ENCODE measurements around the gene SHISAL2B. TPM values are rescaled to one million over a fixed set of nuclear protein-coding genes. Genes with fewer than 3 reads are reported as not detected.

Gene SHISAL2B
- total and polyA plus RNA-seq, 2 donors (not counting 3 experiments of a cell fraction or from before 2014, with no cell fraction given), result not detected

GRCh38 chr5:64671678-64672077, 18.6 kb upstream of the SHISAL2B start:
- Histone ChIP-seq H3K4me2 (ENCODE audit: insufficient read depth, low read length) (no peak overlapping the region), H4K20me1 (replicated peaks; ENCODE audit: control insufficient read depth, extremely low read depth, insufficient read depth, low read length) (no peaks in the 10 kb centered on the region), H3K79me2 (ENCODE audit: control insufficient read depth, insufficient read depth, low read length) (no peaks in the 10 kb centered on the region), H3K4me1 (ENCODE audit: control insufficient read depth, extremely low read depth, insufficient read depth, low read length) (no peaks in the 10 kb centered on the region), H3K36me3 (ENCODE audit: control insufficient read depth in 2 of 2, extremely low read depth in 1 of 2, insufficient read depth in 2 of 2, low read length in 2 of 2) (no peaks in the 10 kb centered on the region), H3K27ac (ENCODE audit: insufficient read depth, low read depth, low read length) (no peak overlapping the region), H3K27me3 (ENCODE audit: control insufficient read depth in 2 of 2, insufficient read depth in 2 of 2, low read length in 2 of 2) (peaks cover 12 to 14% of the 10 kb centered on the region in 2 experiments), H3K9me1 (replicated peaks; ENCODE audit: control insufficient read depth, extremely low read depth, insufficient read depth, low read length) (no peaks in the 10 kb centered on the region), H3K4me3 (replicated peaks in 1 of 3; ENCODE audit: insufficient read depth in 1 of 3, low read depth in 1 of 3, low read length in 3 of 3) (no peak overlapping the region), H2AFZ (ENCODE audit: low read depth, low read length) (no peak overlapping the region), H3K9me3 (replicated peaks; ENCODE audit: control insufficient read depth, insufficient read depth, low read length) (no peaks in the 10 kb centered on the region), H3K9ac (replicated peaks; ENCODE audit: extremely low read depth, insufficient read depth, low read length) (no peak overlapping the region)
- no peak for TF ChIP-seq CTCF (IDR thresholded peaks at IDR 0.05; ENCODE audit: extremely low read depth in 1 of 2, insufficient read depth in 1 of 2, low read depth in 1 of 2, low read length in 2 of 2)
- no peak for TF ChIP-seq POLR2AphosphoS5 (IDR thresholded peaks at IDR 0.05; ENCODE audit: insufficient read depth, low read depth, low read length)
- TF ChIP-seq FOS (IDR thresholded peaks at IDR 0.05; ENCODE audit: borderline replicate concordance, insufficient read depth, low read length), result no peak
- no peak for TF ChIP-seq MYC (IDR thresholded peaks at IDR 0.05; ENCODE audit: low read depth, low read length)
- TF ChIP-seq GATA2 (IDR thresholded peaks at IDR 0.05; ENCODE audit: insufficient read depth, insufficient read length, low read depth, low read length), result no peak
- no peak for TF ChIP-seq EZH2 (IDR thresholded peaks at IDR 0.05; ENCODE audit: borderline replicate concordance, low read depth, low read length, severe bottlenecking)
- TF ChIP-seq MAX (IDR thresholded peaks at IDR 0.05; ENCODE audit: insufficient read depth, insufficient read length), result no peak
- no peak for TF ChIP-seq JUN (IDR thresholded peaks at IDR 0.05; ENCODE audit: borderline replicate concordance, insufficient read depth, insufficient read length, low read depth)
- TF ChIP-seq POLR2A (IDR thresholded peaks at IDR 0.05; ENCODE audit: low read depth, low read length), result no peak
- intact Hi-C loops (cut with micrococcal nuclease) (no loop called here), dilution Hi-C loops (cut with MboI; ENCODE audit: extremely low pct_ligation_motif_present, low sequenced_read_pairs) (no loop called here)
- BruUV-seq (replicated peaks), result no TSS peak
- POLR2A ChIA-PET, result no interaction called here
- DNase-seq (ENCODE audit: low read depth, low spot score), result no peak
- CTCF ChIA-PET, result no interaction called here
- FAIRE-seq, result no peak

All from endothelial cell of umbilical vein (primary cell).